Amniotic stem cell (primary cell): Measurements from ENCODE around the gene KRTAP1-3.
"Not testable (repeated sequence)": the region's sequence is repeated elsewhere in the genome, so short reads cannot be mapped to it uniquely, and the experiment has no call there.

Experiments
- DNase-seq: peaks from one replicate; lab custom pipeline; 2025; lab: John Stamatoyannopoulos, UW

KRTAP1-3 gene, protein sequence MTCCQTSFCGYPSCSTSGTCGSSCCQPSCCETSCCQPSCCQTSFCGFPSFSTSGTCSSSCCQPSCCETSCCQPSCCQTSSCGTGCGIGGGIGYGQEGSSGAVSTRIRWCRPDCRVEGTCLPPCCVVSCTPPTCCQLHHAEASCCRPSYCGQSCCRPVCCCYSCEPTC

GRCh38 chr17:41034346-41034935, at the start of gene KRTAP1-3:
KRTAP1-3 (minus strand) TSS chr17:41034874; CDS start chr17:41034821, 53 bp downstream.
- not testable (repeated sequence) for DNase-seq

GRCh38 chr17:41084100-41084856, 49.6 kb upstream of the KRTAP1-3 start, which contains the start of gene KRTAP4-7:
KRTAP4-7 (plus strand) TSS chr17:41084150; CDS start chr17:41084207, 57 bp downstream.
- not testable (repeated sequence) for DNase-seq

DNA sequence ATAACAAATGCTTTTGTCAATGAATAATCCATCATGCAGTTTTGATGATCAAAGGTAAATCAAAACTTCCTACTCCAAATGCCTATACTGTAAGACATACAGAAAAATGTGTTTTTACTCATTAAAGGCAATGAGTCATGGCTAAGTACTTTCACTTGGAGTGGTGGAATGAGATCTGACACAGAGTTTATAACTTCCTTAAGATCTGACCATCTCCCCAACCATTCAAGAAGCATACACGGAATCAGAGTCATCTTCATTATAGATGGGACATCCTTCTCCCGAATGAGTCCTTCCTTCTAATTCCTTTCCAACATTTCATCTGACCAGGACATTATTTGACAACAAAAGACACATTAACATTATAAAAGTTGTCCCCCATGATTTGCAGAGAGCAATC, 48.8 kb upstream of the KRTAP1-3 start:
- not testable (repeated sequence) for DNase-seq

DNA sequence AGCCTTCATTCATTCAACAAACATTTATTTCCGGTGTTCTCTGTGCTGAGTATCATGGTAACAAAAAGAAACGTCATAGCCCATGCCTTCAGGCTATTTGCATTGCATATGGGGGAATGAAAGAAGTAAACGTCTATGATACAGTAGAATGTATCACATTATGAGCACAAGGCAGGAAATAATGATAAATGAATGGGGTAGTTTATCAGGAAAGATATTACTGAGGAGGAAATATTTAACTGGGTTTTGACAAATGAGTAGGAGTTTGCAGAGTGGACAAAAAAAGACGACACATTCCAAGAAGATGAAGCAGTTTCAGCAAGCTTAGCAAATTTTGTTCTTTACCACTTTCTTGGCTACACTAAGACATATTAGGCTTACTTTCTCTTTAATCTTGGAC, 48.0 kb upstream of the KRTAP1-3 start:
- peak; percentile 45 for DNase-seq

GRCh38 chr17:41076788-41077187, 42.1 kb upstream of the KRTAP1-3 start:
- no peak for DNase-seq

GRCh38 chr17:41073676-41074075, 39.0 kb upstream of the KRTAP1-3 start:
- DNase-seq: no peak

DNA sequence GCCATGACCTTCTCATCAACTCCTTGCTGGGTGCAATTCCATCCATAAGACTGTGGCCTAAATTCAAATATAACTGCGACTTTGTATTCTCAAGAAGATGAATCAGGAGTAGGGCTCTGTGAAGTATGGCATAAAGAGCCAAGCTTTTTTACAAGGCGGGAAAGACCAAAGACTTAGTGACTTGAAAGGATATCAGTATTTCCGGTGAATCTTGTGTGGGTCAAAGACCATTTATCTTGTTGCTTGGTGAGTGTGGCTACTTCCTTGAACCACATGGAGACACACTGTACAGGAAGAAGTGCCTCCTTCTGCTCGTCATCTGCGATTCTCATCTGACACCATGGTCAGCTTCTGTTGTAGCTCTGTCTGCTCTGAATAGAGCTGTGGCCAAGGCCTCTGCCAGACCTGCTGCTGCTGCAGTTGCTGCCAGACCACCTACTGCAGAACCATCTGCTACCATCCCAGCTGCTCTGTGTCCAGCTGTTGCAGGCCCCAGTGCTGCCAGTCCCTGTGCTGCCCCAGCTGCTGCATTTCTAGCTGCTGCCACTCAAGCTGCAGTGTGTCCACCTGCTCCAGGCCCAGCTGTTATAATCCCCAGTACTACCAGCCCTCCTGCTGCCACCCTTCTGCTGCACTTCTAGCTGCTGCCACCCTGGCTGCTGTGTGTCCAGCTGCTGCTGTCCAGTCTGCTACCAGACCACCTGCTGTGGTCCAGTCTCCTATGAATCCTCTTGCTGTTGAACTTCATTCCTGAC, 37.1 kb upstream of the KRTAP1-3 start:
- no peak for DNase-seq

DNA sequence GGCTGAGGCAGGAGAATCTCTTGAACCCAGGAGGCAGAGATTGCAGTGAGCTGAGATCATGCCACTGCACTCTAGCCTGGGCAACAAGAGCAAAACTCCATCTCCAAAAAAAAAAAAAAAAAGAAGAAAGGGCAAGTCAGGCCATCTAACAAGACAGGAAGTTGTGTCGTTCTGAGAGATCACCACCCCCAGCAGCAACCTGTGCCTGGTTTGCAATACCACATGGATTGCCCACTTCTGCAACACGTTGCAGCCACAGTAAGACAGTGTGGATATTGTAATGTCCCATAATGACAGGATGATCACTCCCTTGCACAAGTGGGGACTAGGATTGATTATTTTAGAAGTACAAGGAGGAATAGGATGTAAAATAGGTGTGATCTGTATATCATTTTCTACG, 34.4 kb upstream of the KRTAP1-3 start:
- no peak for DNase-seq

GRCh38 chr17:41067281-41067680, 32.6 kb upstream of the KRTAP1-3 start:
- DNase-seq: no peak

- DNase-seq: no peak
Observed at GRCh38 chr17:41065829-41066624, 31.4 kb upstream of the KRTAP1-3 start, which contains the start of gene KRTAP2-4. KRTAP2-4 (minus strand) TSS chr17:41065879; CDS start chr17:41065845, 34 bp downstream.

DNA sequence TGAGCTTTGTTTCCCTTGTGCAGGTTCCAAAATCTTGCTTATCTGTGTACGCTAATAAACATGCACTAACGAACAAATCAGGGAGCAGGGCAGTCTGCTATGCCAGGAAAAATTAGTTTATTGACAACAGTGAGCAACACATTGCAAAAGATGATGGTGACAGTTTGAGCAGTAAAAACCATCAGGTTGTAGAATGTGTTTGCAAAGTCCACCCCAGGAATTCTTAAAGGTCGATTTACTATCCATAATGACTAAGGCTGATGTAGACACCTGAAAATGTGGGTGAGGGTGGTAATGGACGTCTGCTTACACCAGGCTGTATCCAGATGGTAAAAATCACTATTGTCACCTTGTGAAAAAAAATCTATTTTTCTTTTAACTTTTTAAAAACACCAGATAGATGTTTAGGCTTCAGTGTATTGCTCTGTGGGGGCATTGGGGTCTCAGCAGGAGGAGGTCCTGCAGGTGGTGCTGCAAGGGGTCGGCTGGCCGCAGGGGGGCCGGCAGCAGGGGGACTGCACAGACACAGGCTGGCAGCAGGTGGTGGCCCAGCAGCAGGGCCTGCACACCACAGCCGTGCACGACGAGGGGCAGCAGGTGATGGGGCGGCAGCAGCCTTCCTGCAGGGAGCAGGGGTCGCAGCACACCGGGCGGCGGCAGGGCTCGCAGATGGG, 30.5 kb upstream of the KRTAP1-3 start:
- not testable (repeated sequence) for DNase-seq

- no peak for DNase-seq
Observed at GRCh38 chr17:41064301-41064700, 29.6 kb upstream of the KRTAP1-3 start.

- no peak for DNase-seq
Observed at GRCh38 chr17:41063449-41063848, 28.8 kb upstream of the KRTAP1-3 start.

DNA sequence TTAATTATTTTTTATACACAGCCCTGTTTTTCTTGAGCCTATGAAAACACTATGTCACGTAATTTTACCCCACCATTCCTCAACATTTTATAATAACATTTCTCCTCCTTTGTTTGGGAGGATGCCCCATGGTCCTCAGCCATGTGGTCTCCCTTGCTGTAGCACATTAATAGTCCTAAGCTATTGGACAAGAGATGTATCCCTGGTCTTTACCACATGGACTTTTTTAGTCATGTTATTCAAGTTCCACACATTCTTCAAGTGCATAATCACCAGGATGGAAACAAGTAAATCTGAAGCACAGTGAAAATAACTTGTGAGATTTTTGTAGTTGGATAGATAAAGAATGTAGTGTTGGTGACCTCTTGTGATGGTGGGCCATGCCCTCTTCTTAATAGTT, 27.3 kb upstream of the KRTAP1-3 start:
- peak; percentile 61 for DNase-seq

- DNase-seq: peak; percentile 90
Observed at GRCh38 chr17:41060052-41060604, 25.5 kb upstream of the KRTAP1-3 start, which contains the start of gene KRTAP2-3. KRTAP2-3 (minus strand) TSS chr17:41060114; CDS start chr17:41060050, 64 bp downstream.

DNA sequence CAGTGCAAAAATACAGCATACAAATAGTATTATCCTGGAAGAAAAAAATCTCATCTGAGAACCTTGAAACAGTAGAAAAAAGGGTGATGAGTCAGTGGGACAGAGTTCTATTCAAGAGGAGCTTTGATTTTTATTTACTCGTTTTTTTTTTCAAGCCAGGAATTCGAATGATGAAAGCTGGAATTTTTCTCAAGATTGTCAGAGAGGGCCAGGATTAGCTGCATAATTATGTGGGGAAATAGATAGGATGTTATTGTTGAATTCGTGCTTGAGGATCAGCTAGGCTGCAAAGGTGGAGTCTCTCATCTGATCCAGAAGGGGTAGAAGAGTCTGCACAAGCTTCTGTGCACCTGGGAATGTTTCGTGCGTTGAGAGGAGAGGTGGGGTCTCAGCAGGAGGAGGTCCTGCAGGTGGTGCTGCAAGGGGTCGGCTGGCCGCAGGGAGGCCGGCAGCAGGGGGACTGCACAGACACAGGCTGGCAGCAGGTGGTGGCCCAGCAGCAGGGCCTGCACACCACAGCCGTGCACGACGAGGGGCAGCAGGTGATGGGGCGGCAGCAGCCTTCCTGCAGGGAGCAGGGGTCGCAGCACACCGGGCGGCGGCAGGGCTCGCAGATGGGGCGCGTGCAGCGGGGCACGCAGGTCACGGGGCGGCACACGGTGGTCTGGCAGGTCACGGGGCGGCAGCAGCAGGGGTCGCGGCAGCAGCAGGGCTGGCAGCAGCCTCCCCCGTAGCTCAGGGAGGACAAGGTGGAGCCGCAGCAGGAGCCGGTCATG, 24.8 kb upstream of the KRTAP1-3 start:
- DNase-seq: peak; percentile 69

GRCh38 chr17:41058741-41059140, 24.1 kb upstream of the KRTAP1-3 start:
- DNase-seq: no peak

DNA sequence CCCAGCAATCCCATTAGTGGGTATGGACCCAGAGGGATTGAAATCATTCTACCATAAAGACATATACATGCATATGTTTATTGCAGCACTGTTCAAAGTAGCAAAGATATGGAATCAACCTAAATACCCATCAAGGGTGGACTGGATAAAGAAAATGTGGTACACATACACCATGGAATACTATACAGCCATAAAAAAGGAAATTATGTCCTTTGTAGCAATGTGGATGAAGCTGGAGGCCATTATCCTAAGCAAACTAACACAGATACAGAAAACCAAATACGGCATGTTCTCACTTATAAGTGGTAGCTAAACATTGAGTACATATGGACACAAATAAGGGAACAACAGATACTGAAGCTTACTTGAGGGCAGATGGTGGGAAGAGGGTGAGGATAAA, 22.9 kb upstream of the KRTAP1-3 start:
- DNase-seq: no peak

DNA sequence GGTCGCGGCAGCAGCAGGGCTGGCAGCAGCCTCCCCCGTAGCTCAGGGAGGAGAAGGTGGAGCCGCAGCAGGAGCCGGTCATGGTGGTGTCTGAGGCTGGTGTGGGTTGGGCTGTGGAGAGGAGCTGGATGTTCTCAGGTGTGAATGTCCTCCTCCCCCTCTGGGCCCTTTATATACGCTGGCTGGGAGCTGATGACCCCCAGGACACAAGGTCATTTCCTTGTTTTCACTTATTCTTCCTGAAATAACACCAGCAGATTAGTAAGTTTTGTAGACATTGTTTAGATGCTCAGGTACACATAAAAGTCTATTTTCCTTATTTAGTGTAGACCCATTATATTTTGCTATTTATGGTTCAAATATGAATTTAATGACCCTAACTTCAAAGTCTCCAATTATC, 20.5 kb upstream of the KRTAP1-3 start, which contains the start of gene KRTAP2-2:
TSS of gene KRTAP2-2 (minus strand) at position 101 of the 400 bp plus-strand sequence. CDS start at position 82, 19 bp downstream.
- not testable (repeated sequence) for DNase-seq
